Effector CD4-positive, alpha-beta T cell (primary cell): Measurements from ENCODE around the gene WDR18.
A peak's percentile ranks its signal among the peaks of the same experiment; 100 is the strongest.
"Not testable (repeated sequence)": the region's sequence is repeated elsewhere in the genome, so short reads cannot be mapped to it uniquely, and the experiment has no call there.

Experiments used
- DNase-seq: peaks from one replicate; pipeline ENCODE4 v3.0.0-alpha.2; 2020

The WDR18 gene

DNA sequence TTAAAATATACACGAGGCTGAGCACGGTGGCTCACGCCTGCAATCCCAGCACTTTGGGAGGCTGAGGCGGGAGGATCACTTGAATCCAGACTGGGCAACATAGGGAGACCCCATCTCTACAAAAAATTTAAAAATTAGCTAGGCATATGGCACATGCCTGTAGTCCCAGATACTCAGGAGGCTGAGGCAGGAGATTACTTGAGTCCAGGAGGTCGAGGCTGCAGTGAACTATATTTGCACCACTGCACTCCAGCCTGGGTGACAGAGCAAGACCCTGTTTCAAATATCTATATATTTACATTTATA lies 39.7 kb downstream of the WDR18 start:
- not testable (repeated sequence) for DNase-seq

DNA sequence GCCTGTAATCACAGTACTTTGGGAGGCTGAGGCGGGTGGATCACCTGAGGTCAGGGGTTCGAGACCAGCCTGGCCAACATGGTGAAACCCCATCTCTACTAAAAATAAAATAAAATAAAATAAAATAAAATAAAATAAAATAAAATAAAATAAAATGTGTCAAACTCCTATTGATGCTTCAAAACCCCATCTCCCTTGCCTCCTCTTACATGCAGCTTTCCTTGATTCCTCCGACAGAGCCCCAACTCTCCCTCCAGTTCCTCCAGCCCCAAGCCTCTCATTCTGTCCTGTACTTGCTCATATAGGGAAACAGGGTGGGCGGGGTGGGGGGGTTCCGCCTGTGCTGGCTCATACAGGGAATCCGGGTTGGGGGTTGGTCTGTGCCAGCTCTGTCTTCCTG lies 40.9 kb downstream of the WDR18 start:
- not testable (repeated sequence) for DNase-seq

DNA sequence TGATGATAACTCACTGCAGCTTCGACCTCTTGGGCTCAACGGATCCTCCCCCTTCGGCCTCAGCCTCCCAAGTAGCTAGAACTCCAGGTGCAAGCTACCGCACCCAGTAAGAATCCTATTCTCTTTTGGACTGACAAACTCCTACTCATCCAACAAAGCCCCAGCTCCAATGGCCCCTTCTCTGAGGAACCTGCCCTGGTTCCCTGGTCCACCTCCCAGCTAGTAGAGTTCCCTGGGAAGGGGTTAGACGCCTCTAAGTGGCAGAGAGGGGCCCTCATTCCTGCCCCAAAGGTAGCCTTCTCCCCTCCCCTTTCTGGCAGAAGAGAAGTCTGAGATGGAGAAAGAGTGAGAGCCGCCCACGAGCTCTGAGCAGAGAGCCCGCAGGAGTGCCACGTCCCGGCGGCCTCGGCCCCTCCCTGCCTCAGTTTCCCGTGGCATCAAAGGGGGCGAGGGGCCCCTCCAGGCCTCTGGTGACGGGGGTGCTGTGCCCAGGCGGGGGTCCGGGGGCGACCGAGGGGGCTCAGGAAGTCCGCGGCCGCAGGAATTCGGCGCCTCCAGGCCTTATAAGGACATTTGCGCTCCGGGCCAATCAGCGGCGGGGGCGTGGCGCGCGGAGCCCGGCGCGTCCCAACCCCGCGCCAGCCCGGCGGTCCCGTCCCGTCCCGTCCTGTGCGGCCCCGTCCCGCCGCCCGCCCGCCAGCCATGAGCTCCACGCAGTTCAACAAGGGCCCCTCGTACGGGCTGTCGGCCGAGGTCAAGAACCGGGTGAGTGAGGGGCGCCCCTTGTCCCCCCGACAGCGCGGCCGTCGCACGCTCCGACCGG lies 42.0 kb downstream of the WDR18 start, which contains the start of gene CNN2:
CNN2 (plus strand) TSS at position 649 of the 823 bp plus-strand sequence; CDS start at position 703, 54 bp downstream.
- DNase-seq = peak; percentile 55

- no peak for DNase-seq
Measured at GRCh38 chr19:1026783-1027649, 42.9 kb downstream of the WDR18 start.

GRCh38 chr19:1027650-1028061 lies 43.5 kb downstream of the WDR18 start:
- no peak for DNase-seq

GRCh38 chr19:1028062-1028926 lies 44.1 kb downstream of the WDR18 start:
- DNase-seq = peak; percentile 43

DNA sequence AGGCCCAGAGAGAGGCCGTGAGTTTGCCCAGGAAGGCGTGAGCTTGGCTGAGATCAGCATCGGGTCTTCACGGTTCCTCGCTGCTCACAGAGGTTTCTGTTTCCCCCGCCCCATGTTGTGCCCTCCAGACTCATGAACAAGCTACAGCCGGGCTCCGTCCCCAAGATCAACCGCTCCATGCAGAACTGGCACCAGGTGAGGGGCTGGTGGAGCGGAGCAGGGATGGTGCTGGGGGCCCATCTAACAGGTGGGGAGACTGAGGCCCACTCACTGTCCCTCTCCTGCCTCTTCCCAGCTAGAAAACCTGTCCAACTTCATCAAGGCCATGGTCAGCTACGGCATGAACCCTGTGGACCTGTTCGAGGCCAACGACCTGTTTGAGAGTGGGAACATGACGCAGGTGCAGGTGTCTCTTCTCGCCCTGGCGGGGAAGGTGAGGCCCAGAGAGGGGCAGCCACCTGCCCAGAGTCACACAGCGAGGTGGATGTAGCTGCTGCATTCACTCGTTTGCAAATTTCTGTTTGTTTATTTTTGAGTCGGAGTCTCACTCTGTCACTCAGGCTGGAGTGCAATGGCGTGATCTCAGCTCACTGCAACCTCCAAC lies 48.2 kb downstream of the WDR18 start:
- DNase-seq = no peak

GRCh38 chr19:1035998-1036621 lies 52.0 kb downstream of the WDR18 start:
- no peak for DNase-seq

DNA sequence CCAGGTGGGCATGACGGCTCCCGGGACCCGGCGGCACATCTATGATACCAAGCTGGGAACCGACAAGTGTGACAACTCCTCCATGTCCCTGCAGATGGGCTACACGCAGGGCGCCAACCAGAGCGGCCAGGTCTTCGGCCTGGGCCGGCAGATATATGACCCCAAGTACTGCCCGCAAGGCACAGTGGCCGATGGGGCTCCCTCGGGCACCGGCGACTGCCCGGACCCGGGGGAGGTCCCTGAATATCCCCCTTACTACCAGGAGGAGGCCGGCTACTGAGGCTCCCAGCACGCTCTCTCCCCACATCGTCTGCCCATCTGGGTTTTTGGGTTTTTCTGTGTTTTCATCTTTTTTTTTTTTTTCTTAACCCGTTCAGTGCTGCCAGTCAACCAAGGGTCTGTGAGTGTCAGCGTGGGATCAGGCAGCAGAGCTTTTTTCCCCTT lies 53.5 kb downstream of the WDR18 start:
- no peak for DNase-seq

DNA sequence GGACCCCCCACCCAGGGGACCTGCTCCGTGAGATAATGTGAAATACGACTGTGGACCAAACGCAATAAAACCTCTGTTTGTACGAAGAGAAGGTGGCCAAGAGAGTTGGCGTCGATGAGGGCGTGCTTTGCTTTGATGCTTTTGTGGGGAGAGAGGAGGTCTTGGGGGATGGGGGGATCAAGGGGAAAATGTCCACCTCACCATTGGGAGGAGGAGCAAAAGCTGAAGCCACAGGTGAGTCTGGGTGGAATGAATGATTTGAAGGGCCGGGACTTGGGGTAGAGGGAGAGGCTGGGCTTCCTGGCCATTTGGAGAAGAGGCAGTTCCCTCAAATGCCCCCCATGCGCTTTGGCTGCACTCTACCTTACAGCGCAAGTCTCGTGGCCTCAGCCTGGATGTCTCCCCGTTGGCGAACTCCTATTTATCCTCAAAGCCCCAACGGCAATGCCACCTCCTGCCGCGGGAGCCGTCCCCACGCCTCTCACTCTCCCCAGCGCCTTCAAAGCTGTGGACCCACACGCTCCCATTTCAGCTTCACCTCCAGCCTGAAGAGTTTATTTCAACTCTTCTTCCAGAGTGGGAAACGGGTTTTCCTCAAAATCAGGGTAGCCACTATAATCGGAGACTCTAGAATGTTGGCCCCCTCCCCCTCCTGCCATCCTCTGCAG lies 55.0 kb downstream of the WDR18 start:
- DNase-seq = no peak

- DNase-seq = peak; percentile 100
Measured at GRCh38 chr19:1039646-1040475, 55.7 kb downstream of the WDR18 start, which contains the start of gene ABCA7. ABCA7 (plus strand) TSS chr19:1040107; CDS start chr19:1041362, 1,255 bp downstream.

GRCh38 chr19:1040476-1041271 lies 56.5 kb downstream of the WDR18 start:
- DNase-seq = peak; percentile 87

GRCh38 chr19:1041272-1041834 lies 57.2 kb downstream of the WDR18 start:
- DNase-seq = no peak

- no peak for DNase-seq
Measured at GRCh38 chr19:1041835-1042685, 57.9 kb downstream of the WDR18 start.

DNA sequence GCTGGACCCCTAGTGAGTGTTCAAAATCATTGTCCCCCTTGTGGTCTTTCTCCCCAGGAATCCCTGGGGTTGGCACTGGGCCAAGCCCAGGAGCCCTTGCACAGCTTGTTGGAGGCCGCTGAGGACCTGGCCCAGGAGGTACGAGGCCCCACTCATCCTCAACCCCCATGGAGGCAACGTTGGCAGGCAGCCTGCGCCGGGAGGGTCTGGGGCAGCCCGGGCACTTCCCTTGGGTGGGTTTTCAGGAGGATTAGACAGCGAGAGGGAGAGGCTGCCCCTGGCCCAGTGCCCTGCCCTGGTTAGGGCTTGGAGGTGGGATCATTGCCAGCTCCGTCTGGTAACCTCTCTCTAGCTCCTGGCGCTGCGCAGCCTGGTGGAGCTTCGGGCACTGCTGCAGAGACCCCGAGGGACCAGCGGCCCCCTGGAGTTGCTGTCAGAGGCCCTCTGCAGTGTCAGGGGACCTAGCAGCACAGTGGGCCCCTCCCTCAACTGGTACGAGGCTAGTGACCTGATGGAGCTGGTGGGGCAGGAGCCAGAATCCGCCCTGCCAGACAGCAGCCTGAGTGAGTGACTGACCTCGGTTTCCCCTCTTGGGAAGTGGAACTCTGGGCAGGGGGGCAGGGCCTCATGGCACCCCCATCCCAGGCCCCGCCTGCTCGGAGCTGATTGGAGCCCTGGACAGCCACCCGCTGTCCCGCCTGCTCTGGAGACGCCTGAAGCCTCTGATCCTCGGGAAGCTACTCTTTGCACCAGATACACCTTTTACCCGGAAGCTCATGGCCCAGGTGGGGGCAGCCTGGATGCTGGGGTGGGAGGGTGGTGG lies 58.8 kb downstream of the WDR18 start:
- no peak for DNase-seq
